Amniotic stem cell (primary cell): ENCODE data around the gene NTMT2.
"Not testable (repeated sequence)": the region's sequence is repeated elsewhere in the genome, so short reads cannot be mapped to it uniquely, and the experiment has no call there.

Experiments
- DNase-seq: peaks from one replicate; lab custom pipeline; 2025; lab: John Stamatoyannopoulos, UW

Gene NTMT2

DNA sequence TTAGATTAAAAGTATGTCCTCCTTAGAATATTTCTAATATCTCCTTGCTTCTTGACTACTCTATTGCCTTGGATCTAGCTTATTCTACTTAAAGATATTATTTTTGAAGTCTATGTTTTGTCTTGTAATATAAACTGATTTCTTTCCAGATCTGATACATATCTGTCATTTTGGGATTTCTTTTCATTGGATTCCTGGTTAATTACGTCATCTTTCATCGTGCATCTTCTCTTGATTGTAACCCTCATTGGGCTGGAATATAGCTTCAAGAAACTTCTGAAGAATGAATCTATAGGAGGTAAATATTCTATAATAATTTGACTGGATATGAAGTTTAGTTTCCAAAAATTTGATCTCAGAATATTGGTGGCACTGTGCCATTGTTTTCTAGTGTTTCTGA, 12.1 kb downstream of the NTMT2 start:
- DNase-seq, result no peak

DNA sequence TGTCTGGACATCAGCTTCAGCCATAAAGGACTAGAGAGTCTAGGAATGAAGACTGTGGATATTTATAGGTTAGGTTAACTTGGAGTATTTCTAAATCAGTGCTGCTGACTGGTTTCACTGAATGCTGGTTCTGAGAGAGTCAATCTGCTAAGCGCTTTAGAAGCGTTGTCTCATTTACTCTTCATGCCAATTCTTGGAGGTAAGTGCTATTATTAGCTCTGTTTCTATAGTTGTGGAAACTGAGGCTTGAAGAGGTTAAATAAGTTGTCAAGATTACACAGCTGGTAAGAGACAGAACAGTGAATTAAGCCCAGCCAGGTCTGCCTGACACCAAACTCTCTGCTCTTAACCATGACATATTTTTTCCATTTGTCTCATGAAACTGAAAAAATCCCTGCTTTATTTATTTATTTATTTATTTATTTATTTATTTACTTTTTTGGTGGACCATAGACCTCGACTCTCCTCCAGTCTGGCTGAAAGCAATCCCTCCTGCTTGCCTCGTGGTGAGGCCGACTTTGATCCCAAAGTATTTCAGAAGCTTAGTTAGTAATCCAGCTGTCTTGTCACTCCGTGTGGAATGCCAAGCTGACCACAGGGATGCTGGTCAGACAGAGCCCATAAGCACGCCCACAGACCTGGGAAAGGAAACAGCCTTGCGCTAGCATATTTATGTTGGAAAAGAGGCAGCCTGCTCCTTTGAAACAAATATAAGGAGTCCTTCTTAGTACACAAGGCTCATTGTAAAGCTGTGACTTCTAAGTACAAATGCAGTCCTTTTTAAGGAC, 16.9 kb downstream of the NTMT2 start:
- peak; percentile 82 for DNase-seq

- no peak for DNase-seq
These were observed 18.5 kb downstream of the NTMT2 start for GRCh38 chr1:170164103-170164763.

DNA sequence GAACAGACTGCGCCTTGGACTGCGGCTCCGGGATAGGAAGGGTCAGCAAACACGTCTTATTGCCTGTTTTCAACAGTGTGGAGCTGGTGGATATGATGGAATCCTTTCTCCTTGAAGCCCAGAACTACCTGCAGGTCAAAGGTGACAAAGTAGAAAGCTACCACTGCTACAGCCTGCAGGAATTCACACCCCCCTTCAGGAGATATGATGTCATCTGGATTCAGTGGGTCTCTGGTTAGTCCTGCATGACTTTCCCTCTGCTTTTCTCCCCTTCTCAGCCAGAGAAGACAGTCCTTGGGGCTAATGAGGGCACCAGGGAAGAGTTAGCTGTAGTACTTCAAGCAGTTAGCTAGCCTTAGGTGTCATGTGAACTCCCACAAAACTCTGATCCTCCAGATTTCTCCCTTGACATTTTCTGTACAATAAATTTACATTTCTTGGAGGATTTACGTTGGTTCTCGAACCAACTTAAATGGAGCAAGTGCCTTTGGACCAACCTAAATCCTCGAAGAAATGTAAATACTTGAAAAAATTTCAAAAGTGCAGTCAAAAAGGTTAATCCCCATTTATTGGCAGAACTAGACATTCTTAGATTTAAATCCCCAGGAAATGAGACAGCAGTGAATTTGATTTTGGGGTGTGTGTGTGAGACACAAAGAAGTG, 20.9 kb downstream of the NTMT2 start:
- DNase-seq, result no peak

GRCh38 chr1:170168265-170168664, 22.5 kb downstream of the NTMT2 start:
- DNase-seq, result no peak

DNA sequence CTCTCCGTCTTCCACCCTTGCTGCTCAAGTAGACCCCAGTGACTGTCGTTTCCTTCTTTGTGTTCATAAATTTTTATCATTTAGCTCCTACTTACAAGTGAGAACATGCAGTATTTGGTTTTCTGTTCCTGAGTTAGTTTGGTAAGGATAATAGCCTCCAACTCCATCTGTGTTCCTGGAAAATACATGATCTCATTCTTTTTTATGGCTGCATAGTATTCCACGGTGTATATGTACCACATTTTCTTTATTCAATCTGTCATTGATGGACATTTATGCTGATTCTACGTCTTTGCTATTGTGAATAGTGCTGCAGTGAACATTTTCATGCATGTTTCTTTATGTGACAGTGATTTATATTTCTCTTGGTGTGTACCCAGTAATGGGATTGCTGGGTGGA, 24.8 kb downstream of the NTMT2 start:
- not testable (repeated sequence) for DNase-seq

- DNase-seq, result no peak
These were observed 28.6 kb downstream of the NTMT2 start for GRCh38 chr1:170174395-170174794.

- DNase-seq, result no peak
These were observed 29.3 kb downstream of the NTMT2 start for GRCh38 chr1:170175041-170175440.

GRCh38 chr1:170175484-170175883, 29.7 kb downstream of the NTMT2 start:
- no peak for DNase-seq

DNA sequence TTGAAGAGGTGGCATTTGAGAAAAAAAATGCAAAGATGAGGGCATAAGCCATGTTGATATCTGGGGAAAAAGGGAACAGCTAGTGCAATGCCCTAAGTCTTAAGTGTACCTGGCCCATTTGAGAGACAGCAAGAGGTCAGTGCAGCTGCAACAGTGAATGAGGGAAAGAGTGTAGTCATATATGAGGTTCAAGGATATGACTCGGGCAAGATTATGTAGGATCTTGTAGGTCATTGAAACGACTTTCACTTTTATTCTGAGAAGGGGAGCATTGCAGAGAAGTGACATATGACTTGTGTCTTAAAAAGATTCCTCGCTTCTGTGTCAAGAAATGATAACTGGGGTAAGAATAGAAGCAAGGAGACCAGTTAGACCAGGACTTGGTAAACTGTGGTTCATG, 31.0 kb downstream of the NTMT2 start:
- no peak for DNase-seq

- no peak for DNase-seq
These were observed 36.7 kb downstream of the NTMT2 start for GRCh38 chr1:170182442-170182841.

DNA sequence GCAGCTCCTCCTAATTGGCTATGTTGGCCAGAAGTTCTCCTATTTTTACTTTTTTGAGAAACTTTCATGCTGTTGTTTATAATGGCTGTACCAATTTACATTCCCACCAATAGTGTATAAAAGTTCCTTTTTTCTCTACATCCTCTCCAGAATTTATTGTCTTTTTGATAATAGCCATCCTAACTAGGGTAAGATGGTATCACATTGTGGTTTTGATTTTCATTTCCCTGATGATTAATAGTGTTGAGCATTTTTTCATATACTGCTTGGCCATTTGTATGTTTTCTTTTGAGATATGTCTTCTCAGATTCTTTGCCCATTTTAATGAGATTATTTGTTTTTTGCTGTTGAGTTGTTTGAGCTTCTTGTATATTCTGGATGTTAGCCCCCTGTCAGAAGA, 46.8 kb downstream of the NTMT2 start:
- no peak for DNase-seq

GRCh38 chr1:170194451-170194850, 48.7 kb downstream of the NTMT2 start:
- DNase-seq, result no peak

GRCh38 chr1:170196490-170197236, 50.9 kb downstream of the NTMT2 start:
- DNase-seq, result no peak

DNA sequence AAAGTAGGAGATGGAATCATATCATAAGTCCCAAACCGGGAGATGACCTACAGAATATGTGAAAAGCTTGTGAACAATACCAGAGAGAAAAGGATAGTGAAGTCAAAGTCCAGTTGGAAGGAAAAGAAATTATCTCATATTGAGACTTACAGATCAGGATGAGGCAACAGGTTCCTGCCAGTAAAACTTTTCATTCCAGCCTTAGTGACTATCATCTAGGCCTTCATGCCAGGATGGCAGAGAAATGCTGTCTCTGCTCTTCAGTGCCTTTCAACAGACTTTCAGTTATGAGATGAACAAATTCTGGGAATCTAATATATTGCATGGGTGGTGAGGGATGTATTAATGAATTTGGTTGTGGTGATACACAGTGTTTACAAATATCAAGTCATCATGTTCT, 52.3 kb downstream of the NTMT2 start:
- no peak for DNase-seq

DNA sequence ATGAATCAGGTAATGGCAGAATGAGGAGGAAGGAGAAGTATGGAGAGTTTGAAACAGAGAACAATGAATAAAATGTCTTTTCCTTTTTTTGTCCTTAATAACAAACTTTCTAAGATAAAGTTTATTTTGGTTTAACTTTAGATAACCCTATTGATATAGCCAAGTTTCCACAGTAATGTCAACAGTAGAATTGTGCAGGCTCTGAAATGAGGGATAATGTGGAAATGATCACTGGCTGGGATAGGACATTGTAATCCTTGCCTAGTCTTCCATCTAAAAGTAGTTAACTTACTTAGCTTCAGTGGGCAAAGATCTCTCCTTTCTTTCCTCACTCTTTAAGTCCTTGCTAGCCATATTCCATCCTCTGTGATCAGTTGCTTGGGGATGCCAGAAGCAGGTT, 52.8 kb downstream of the NTMT2 start:
- DNase-seq, result no peak

GRCh38 chr1:170200161-170200560, 54.4 kb downstream of the NTMT2 start:
- DNase-seq, result no peak

GRCh38 chr1:170200621-170201397, 55.0 kb downstream of the NTMT2 start:
- no peak for DNase-seq

DNA sequence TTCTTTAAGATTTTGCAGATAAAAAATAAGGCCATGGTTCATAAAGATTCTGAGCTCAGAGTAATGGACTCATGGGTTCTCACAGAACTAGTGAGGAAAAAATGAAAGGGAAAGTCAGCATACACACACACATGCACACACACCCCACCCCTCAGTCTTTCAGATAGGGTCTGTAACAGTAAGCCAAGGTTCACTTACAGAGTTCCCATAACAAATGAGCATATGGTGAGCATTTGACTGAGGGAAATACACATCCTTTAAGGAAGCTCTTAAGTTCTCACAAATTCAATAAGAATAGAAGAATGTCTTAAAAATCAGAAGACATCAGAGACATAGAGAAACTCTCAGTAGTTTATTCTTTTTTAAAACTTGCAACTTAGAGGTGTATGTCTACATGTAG, 57.9 kb downstream of the NTMT2 start:
- no peak for DNase-seq

DNA sequence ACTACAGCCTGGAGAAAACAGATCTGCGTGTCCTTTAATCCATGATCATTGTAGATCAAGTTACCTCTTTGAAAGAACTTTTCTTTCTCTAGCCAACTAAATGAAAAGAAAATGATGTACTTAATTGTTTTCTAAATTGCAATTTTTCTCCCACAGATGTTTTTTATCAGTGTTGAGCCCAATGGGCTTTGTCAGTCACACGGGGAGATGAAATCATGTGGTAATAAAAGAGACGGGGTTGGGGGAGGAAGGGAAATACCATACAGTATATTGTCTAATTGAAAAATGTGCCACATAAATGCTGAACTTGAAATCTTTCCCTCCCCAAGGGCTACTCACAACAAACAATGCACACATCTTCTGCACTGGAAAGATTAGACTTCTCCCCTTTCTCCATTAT, 58.4 kb downstream of the NTMT2 start:
- DNase-seq, result no peak

DNA sequence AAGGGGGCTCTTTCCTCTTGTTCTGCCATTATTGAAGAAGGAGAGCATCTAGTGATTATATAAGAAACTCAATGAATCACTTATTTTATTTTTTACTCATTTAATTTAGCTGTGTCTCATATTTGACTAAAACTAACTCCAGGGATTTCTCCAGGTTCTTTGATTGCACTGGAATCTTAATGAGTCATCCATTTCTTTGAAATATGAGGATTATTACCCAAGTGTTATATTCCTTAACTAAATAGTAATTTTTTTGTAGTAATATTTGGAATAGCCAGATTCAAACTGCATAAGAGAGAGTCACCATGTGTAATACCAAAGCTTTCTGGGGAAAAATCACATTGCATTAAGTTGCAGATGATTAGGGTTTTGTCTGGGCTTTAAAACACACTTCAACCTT, 59.5 kb downstream of the NTMT2 start:
- DNase-seq, result no peak

DNA sequence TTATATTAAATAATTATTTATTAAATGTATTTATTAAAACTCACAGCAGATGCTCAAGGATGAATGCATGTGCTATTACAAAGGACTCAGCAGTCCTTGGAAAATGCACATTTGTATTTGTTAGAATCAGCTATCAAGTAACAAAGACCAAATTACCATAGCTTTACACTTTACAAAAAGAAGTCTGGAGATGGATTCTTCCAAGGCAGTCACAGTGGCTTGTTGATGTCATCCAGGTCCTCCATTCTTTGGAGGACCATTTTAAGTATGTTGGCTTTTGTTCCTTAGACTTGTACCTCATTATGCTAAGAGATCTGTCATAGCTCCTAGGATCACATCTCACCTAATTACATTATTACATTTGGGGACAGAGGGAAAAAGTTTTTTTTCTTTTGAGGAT, 63.4 kb downstream of the NTMT2 start:
- no peak for DNase-seq
